NCI-H1417 (cell line): ENCODE data around the gene LRMDA.
"Not testable (repeated sequence)": the region's sequence is repeated elsewhere in the genome, so short reads cannot be mapped to it uniquely, and the experiment has no call there.

Experiments used
- DNase-seq, 3 experiments: peaks; one replicate each; lab custom pipeline; 2025; lab: John Stamatoyannopoulos, UW

The LRMDA gene

DNA sequence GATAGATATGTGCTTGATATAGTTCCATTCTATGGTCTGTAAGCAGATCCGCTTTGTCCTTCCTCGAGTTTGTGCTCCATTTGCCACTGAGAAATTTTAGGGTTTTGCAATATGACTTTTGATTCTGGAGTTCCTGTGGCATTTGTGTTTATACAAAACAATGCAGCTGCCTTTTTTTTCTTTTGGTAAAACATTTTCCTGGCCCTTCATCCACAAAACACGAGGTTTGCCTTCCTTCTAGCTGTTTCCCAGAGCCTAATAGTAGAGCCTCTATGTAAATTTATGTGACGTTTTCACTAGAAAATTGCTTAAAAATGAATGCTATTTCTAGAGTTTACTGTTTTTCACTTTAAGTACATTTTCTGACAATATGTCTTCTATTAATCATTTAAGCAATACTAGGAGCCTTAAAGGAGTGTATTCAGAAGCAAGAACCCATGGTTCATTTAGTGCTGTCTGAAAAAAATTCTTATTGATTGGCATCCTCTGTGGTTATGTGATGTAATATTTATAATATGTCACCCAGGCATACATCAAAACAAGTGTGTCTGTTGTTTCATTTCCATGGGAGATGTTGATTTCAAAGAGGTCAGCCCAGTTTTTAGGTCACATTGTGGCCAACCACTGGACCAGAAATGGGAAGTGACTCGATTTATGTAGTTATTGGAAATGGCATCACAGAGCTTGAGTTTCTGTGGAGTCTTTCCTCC lies 618.3 kb downstream of the LRMDA start:
- no peak for DNase-seq

DNA sequence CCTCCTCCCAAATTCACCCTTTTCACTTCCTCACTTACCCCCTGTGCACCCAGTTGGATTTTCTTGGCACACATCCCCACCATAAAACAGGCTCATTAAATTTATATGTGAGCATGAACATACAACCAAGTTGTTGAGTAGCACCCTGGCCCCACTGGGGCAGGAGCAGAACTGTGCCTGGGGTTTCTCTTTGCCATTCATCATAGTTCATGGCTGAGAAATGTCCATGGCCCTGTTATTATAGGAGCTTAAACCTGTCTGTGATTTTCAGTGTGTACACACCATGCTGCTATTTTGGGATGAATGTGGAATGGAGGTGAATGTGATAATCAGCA lies 618.8 kb downstream of the LRMDA start:
- DNase-seq, result no peak

DNA sequence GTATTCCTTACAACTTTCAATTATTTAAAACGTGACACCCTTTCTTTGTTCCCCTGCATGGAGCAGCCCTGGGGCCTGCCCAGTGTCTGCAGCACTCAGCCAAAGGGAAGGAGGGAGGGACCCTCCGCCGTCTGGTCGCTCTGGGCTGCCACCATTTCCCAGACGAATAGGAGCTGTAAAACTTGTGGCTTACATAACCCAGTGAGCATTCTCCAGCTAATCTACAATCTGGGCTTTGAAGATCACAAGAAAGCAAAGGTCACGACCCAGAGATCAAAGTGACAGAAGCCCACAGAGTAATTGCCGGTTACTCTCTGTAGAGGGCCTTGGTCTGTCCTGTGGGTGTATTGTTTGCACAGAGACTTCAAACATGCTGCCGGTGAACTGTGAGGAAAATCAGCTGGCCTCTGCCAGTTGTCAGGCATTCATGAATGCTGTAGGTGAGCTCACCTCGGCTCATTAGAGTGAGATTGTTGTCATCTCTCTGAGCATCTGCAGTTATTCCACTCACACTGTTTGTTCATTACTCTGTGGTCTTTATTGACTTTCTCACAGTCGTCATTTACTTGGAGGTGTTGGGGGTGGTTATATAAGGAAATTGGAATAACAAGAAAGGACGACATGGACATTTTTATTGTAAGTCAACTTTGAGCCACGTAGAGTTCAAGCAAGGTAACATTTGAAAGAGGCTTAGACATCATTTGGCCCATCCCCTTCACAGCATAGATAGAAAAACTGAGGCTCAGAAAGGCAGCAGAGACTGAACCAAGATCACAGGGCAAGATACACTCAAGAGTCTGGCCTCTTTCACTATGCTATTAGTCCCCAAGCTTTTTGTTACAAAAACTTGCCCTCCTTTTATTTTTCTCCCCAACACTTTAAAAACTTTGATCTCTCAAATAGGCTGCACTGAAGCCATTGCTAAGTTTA lies 619.8 kb downstream of the LRMDA start:
- DNase-seq, result peak in 2 of 3 experiments; percentile 14 to 60

DNA sequence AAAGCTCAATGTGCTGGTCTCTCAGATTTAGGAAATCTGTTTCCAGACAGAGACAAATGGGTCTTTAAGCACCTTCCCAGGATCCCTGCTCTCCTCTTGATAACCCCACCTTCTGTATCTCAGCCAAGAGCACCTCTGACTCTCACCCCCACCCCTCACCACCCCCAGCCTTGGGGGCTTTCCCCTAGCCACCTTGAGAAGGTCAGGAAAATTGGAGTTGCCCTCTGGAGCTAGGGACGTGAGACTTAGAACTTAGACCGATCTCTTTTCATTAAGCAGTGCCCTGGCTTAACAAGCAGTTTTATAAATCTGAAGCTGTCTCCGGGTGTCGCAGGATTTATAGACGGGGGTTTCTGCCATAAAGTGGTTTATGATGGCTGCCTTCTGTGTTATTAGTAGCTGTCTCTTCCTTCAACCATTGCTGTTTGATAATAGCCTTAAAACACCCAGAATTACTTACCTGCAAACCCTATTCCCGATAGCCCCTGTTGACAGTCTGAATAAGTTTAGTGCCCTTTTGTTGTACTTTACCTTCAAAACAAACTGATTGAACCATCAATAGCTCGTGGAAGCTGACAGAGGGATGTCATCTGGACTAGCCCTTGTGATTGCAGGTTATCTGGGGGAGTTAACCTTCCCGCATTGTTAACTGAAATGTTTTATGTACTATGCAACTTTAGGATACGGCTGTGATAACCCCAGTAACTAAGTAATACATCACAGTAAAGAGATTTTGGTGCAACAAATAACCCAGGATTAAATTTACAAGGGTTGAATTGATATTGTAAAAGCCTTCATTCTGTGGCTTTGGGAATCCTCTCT lies 621.5 kb downstream of the LRMDA start:
- DNase-seq, result no peak

DNA sequence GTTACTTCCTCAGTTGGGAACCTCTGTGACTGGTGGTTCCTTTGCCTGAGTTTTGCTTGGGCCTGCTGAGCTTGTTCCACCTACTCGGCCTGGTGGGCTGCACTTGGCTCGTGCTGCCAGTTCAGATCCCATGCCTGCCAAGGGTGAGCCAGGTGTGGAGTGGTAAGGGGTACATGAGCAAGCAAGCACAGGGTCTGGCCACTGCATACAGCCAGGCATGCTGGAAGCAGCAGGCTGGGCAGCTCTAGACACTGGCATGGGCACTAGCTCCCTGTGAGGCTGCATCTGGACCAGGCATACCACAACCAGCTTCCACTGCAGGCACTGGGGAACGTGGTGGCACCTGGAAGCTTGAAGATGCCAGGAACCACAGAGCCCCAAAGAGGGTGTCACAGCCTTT lies 624.0 kb downstream of the LRMDA start:
- DNase-seq, result no peak

DNA sequence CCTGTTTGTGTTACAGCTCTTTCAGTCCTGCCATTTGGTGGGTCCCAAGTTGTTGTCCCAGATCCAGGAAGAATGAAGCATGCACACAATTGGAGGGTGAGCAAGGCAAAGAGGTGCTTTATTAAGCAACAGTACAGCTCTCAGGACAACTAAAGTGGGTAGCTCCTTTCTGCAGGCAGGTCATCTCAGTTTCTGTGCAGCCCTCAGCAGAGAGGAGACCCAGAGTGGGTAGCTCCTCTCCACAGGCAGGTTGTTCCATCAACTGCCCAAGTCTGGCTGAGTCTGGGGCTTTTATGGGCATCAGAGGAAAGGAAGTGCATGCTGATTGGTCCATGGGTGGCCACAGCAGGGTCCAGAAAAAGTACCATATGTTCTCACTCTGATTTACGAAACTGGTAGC lies 624.5 kb downstream of the LRMDA start:
- no peak for DNase-seq

DNA sequence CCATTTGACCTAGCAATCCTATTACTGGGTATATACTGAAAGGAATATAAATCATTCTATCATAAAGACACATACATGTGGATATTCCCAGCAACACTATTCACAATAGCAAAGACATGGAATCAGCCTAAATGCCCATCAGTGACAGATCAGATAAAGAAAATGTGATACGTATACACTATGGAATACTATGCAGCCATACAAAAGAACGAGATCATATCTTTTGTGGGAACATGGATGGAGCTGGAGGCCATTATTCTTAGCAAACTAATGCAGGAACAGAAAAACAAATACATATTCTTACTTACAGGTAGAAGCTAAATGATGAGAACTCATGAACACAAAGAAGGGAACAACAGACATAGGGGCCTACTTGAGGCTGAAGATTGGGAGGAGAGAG lies 629.6 kb downstream of the LRMDA start:
- not testable (repeated sequence) for DNase-seq

DNA sequence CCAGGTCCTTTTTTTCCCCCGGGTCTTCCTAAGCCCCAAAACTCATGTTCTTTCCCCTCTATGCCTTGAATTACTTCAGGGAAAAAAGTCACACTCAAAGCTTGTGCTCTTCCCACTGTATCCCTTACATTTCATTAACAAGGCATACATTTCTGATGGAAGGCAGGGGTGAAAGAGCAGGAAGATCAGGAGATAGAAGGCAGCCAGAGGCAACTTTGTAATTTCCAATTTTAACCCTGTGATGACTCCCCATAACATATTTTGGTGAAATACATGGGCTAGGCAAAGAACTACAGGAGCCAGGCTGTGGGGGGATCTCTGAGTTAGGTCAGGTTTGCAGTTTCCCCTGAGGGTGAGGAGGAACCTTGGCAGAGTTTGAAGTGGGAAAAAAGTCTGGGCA lies 635.0 kb downstream of the LRMDA start:
- DNase-seq, result no peak

DNA sequence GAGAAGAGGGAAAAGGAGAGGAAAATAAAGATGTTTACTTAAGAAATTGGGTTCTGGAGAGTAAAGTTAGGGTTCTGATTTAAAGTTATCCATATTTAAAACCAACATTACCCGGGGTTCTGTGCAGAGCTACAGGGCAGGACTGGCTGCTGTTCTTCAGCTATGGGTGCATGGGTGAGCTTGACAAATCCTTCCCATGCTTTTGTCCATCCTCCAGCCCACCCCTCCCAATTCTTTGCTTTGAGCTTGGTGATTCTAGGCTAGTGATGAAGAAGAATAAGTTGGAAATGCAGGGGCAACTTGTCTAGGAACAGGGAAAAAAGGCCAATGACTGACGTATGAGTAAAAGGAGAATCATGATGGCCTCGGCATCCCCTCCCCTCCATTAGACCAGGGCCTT lies 636.0 kb downstream of the LRMDA start:
- DNase-seq, result no peak

DNA sequence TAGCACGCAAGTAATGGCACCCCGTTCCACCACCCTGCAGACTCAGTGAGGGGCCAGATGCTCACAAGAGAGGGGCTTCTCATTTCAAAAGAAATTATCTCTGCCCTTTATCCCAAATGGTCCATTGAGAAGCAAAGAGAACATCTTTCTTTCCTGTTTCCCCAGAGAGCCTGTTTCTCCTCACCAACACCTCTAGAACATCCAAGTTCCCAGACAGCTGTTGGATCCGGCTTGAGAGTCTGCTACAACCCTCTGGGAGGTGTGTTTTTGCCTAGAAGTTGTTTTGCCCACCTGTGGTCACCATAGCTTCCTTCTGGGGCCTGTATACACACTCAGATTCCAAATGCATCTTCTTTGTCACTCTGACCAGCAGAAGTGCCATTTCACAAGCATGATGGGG lies 637.4 kb downstream of the LRMDA start:
- no peak for DNase-seq

DNA sequence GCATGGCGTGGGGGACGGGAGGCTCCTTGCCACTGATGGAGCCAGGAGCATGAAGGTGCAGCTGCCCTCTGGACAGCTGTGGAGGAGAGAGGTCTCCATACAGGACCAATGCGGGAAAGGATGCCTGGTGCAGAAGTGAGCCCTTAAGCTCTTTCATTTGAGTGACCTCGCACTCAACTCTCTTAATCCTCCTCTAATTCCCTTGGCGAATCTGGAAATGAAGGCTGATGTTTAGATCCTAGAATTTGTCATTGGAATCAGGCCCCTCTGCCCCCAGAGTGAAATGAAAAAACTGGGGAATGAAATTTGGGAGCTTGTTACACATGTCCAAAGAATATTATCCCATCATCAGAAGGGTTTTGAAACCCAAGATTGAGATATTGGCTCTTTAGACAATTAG lies 639.5 kb downstream of the LRMDA start:
- DNase-seq, result no peak

DNA sequence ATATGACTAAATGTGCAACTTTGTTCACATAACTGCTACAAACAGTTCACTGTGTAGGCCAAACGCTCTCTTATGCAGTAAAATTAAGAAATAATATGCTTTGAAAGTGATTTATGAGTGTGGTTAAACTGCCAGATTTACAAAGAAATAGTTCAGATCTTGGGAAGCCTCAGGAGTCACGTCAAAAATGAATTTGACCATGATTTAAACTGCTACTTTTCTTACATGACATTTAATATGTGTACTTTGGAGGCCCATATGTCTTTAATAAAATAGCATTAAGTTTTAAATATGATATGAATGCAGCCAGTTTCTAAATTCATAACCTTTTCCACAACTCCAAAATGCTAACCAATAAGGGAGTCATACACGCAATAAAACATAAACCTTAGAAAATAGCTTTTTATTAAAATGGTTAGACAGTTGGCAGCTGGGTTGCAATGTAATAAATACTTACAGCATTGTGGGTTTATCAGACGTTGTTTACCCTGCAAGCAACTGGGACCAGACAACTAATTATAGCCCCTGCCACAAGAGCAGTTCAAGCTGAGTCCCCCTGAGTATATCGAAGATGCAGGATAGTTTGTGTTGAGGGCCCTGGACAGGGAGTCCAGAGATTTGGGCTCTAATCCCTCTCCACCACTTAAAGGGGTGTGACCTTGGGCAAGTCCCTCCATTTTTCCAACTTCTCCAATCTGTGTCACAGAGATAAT lies 640.4 kb downstream of the LRMDA start:
- peak in 1 of 3 experiments; percentile 53 for DNase-seq

DNA sequence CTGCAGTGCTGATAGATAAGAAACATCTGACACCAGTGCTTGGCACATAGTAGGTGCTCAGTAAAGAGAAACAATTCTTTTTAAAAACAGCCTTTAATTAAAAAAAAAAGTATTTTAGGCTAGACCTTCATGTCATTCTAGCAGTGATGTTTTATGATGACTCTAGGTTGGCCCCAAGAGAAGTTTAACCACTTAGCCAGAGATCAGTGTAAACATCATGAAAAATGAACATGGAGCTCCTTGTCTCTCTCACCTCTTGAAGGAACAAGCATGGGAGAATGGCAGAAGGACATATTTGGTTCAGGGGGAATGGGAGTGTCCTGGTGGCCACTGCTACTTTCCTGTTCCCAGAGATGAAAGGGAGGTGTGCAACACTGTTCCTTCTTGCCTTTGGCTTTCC lies 641.0 kb downstream of the LRMDA start:
- DNase-seq, result no peak

DNA sequence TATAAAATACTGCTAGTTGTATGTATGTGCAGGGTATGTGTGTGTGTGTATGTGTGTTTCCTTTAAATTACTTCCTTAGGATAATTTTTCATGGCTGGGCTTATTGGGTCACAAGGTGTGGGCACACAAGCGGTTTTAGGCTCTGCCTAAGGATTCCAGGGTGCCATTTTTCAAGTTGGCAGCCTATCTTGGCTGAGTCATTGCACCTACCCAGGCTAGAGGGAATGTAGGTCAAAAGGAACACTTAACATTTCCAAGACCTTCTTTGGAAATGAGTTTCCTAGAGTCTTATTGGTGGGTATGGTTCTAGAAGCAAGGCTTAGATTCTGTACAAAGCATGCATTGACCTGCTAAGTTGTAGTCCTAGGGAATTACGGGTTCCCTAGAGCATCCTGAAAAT lies 642.1 kb downstream of the LRMDA start:
- DNase-seq, result no peak

DNA sequence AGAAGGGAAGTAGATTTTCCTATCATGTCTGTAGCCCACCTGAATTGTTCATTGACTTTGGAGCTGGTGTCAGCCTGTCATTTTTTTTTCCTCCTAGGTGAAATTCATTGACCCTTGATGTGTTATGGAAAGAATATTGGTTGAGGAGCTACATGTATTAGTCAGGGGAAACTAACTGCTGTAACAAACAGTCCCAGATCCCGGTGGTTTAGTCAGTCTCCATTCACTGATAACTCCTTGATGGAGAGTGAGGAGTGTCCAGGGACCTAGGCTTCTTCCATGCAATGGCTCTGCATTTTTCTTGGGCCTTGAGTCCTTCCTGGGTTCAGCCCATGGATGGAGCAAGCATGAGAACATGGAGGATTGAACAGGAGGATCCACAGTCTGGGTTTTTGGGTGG lies 643.2 kb downstream of the LRMDA start:
- no peak for DNase-seq

DNA sequence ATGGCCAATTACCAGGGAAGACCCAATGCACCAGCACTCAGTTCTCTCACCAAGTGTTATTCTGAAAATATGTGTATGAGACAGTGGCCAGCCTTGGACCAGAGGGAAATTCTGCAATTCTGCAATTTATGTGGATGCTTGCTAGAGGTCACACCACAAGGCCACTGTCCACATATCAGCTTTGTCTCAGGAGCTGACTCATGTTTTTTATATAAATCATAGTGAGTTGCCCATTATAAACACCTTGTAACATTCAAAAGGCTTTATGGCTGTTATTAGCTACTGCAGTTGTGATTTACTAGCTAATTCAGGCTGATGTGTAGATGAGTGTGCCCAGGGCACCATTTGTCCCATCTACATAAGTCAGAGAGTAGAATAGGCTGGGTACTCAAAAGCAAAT lies 649.0 kb downstream of the LRMDA start:
- peak in 1 of 3 experiments; percentile 33 for DNase-seq

DNA sequence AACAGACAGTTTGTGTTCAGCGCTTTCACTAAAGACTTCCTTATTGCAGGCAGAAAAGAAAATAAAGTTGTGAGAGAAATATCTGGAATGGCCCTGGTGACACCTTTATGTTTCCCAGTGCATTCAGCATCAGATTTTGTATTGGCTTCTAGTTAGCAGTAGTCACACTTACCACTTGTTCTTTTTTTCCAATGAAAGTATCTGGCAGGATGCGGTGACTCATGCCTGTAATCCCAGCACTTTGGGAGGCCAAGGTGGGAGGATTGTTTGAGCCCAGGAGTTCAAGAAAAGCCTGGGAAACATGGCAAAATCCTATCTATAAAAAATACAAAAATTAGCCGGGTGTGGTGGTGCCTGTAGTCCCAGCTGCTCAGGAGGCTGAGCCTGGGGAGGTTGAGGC lies 649.6 kb downstream of the LRMDA start:
- DNase-seq, result no peak

DNA sequence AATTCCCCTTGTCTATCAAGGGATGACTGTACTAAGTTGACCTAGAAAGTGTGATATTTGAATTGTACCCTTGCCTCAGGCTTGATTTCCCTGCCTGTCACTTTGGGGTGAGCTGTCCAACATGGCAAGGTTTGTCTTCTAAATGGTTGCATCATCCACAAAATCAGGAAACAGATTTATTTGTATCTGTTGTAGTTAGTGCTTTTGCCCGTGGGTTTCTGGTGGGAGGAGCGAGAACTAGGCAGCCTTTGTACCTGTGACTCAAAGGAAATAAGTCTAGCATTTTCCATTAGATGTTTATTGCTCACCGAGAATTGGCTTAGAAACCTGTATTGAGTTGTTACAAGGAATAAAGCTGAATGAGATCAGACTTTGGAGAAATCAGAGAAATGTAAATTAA lies 650.8 kb downstream of the LRMDA start:
- no peak for DNase-seq

DNA sequence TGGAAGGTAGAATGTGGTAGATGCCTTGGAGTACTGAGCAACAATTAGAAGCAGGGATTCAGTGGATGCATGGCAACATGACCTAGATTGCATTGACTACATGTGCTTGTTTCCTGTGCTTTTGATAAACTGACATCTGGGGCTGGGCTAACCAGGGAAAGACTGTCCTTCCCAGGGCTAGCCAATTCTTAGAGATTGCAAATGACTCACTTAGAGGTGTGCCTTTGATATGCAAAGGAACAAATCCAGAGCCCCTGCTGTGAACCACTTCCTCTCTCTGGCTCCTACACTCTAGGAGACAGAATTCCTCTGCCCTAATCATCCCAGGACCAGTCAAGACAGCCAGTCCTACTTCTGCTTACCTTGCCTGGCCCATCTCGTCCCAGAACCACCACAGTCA lies 651.5 kb downstream of the LRMDA start:
- DNase-seq, result no peak

DNA sequence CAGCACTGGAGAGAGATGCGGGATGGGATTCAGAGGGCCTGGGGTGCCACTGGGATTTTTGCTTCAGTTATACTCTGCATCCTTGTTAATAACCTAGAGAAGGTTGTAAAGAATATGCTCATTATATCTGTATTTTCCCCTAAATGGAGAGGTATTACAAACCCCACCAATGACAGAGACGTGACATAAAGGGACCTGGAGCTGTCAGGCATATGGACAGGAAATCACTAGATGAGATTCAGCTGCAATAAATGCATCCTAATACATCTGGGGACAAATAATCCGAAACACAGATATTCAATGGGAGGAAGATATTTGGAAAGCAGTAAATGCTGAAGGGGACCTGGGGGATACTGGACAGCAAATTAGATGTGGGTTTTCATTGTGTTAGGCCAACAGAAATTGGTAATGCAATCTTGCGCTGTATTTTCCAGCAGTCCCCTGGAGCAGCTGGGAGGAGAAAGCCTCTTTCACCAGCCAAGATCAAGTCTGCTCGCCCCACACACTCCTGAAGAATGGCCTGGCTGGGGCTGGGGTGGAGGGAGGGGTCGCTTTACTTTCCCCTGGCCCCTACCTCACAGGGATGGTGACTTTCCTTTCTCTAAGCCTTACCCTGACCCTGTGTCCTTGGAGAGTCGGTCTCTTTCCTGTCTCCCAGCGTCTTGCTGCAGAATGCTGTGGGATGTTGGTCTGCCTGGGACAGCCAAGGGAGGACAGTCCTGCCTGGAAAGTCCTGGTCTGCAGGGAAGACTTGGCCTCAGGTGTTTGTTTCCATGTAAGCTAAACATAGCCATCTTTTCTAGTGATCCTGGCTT lies 653.8 kb downstream of the LRMDA start:
- DNase-seq, result no peak

DNA sequence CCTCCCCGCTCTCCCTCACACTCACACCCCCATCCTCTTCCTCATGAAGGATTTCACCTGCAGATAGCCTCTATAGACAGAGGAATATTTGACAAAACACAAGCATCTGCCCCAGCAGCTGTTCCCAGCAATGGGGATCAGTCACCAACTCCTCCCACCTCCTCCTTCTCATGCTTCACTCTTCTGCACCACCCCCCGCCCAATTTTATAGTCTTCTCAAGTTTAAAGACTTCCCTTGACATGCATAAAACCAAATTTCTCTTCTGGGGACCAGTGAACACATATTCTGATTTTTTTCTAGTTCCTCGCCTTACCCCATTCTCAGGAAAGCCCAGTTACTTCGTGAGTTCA lies 654.4 kb downstream of the LRMDA start:
- DNase-seq, result no peak
